Small intestine (tissue), 7 donors: ENCODE data around the gene C2CD2. TPM values are rescaled to one million over a fixed set of nuclear protein-coding genes. Genes with fewer than 3 reads are reported as not detected.

Experiments used
- DNase-seq, 2 donors: peaks; one replicate each; pipeline versions ENCODE4 v3.0.0 to v3.0.0-alpha.2; 2013
- FAIRE-seq: peaks from 2 replicates; lab custom pipeline; 2012; peaks lifted over from hg19 to GRCh38; lab: Jason Lieb, UNC
- H3K27ac ChIP-seq, 3 donors: one replicate each; pipeline ENCODE4 v1.5.1; 2013; ENCODE audit warnings: low read length in 2 of 3, mild to moderate bottlenecking in 2 of 3, control low read depth in 1 of 3, inconsistent platforms in 1 of 3, low read depth in 1 of 3, moderate library complexity in 1 of 3
- H3K27me3 ChIP-seq, 3 donors: one replicate each; pipeline ENCODE4 v1.6.1; 2013; ENCODE audit warnings: low read length in 3 of 3, inconsistent platforms in 1 of 3; ENCODE audit not compliant: control insufficient read depth in 3 of 3, insufficient read depth in 3 of 3
- H3K36me3 ChIP-seq, 3 donors: one replicate each; pipeline ENCODE4 v1.6.1; 2013; ENCODE audit warnings: low read length in 3 of 3, inconsistent platforms in 1 of 3, low read depth in 1 of 3, mild to moderate bottlenecking in 1 of 3, moderate library complexity in 1 of 3; ENCODE audit not compliant: control insufficient read depth in 3 of 3, insufficient read depth in 2 of 3
- H3K4me1 ChIP-seq, 3 donors: one replicate each; pipeline ENCODE4 v1.6.1; 2013; ENCODE audit warnings: low read length in 2 of 3, inconsistent platforms in 1 of 3, low read depth in 1 of 3, mild to moderate bottlenecking in 1 of 3, moderate library complexity in 1 of 3; ENCODE audit not compliant: control insufficient read depth in 3 of 3, insufficient read depth in 2 of 3
- H3K4me3 ChIP-seq, 3 donors: one replicate each; pipeline ENCODE4 v1.5.1; 2013; ENCODE audit warnings: low read length in 3 of 3, control low read depth in 1 of 3, inconsistent platforms in 1 of 3, low read depth in 1 of 3, mild to moderate bottlenecking in 1 of 3, moderate library complexity in 1 of 3
- H3K9me3 ChIP-seq, 2 donors: one replicate each; pipeline ENCODE4 v1.6.1; 2013; ENCODE audit warnings: low read depth in 1 of 2, low read length in 1 of 2; ENCODE audit not compliant: control insufficient read depth in 2 of 2, insufficient read depth in 1 of 2
- WGBS, 3 donors: extraction: QIAGEN DNeasy Blood & Tissue Kit; methylation state at CpG; one replicate each; pipeline ENCODE4 v1.1.7; 2013; 5-methylcytosine and 5-hydroxymethylcytosine counted together
- polyA plus RNA-seq, 4 donors: library from polyadenylated mRNA; stranded (reverse) in 3 of 4; unstranded in 1 of 4; fragments of 200-250 nt in 3 of 4; fragments of 120-200 nt in 1 of 4; gene quantifications; one replicate each; pipeline versions ENCODE4 v1.2.1 to v1.2.3, GENCODE V29; 2013
- donor health status: healthy with polysubstance abuse.
- donor health status: control.
- donor health status: control.
- donor health status: Bipolar disorder and iron deficiency.
- donor health status: healthy.

C2CD2 gene
- polyA plus RNA-seq, 4 donors, result 2.2 to 11.1 (median 6.7) TPM

GRCh38 chr21:41886328-41886727 is 67.5 kb downstream of the C2CD2 start:
- H3K27ac ChIP-seq, result no peak overlapping the region
- no peaks in the 10 kb centered on the region for H3K4me1 ChIP-seq
- H3K4me3 ChIP-seq, result no peak overlapping the region
- no peak for DNase-seq
- no peaks in the 10 kb centered on the region for H3K9me3 ChIP-seq
- peaks cover 0 to 17% (median 2%) of the 10 kb centered on the region in 3 donors for H3K36me3 ChIP-seq
- 77 to 91% (median 88%) methylated on average over 7 of the region's 7 CpGs for WGBS, 3 donors
- H3K27me3 ChIP-seq, result no peaks in the 10 kb centered on the region
- FAIRE-seq, result no peak

- Histone ChIP-seq H3K27ac (peak overlapping the region in 1 of 3 donors; percentile 40), H3K27me3 (no peaks in the 10 kb centered on the region), H3K4me3 (no peak overlapping the region), H3K9me3 (no peaks in the 10 kb centered on the region), H3K36me3 (peaks cover 0 to 14% (median 2%) of the 10 kb centered on the region in 3 donors), H3K4me1 (no peaks in the 10 kb centered on the region)
- WGBS, 3 donors, result 57 to 73% (median 58%) methylated on average over 22 of the region's 22 CpGs
- no peak for DNase-seq
- FAIRE-seq, result no peak
These were observed 68.3 kb downstream of the C2CD2 start for GRCh38 chr21:41885341-41886024.

- H3K27ac ChIP-seq, result no peak overlapping the region
- no peak for DNase-seq
- peaks cover 0 to 12% (median 2%) of the 10 kb centered on the region in 3 donors for H3K36me3 ChIP-seq
- no peaks in the 10 kb centered on the region for H3K4me1 ChIP-seq
- no peaks in the 10 kb centered on the region for H3K9me3 ChIP-seq
- no peak overlapping the region for H3K4me3 ChIP-seq
- 89 to 91% (median 90%) methylated on average over 19 of the region's 19 CpGs for WGBS, 3 donors
- no peaks in the 10 kb centered on the region for H3K27me3 ChIP-seq
- no peak for FAIRE-seq
These were observed 69.3 kb downstream of the C2CD2 start for GRCh38 chr21:41884501-41885030.

GRCh38 chr21:41883582-41883981 is 70.2 kb downstream of the C2CD2 start:
- 82 to 93% (median 84%) methylated on average over 5 of the region's 5 CpGs for WGBS, 3 donors
- no peaks in the 10 kb centered on the region for H3K9me3 ChIP-seq
- H3K4me3 ChIP-seq, result no peak overlapping the region
- H3K36me3 ChIP-seq, result peaks cover 0 to 6% (median 2%) of the 10 kb centered on the region in 3 donors
- H3K27ac ChIP-seq, result no peak overlapping the region
- H3K27me3 ChIP-seq, result no peaks in the 10 kb centered on the region
- H3K4me1 ChIP-seq, result no peaks in the 10 kb centered on the region
- DNase-seq, result no peak
- FAIRE-seq, result no peak

GRCh38 chr21:41881051-41881450 is 72.8 kb downstream of the C2CD2 start:
- H3K4me1 ChIP-seq, result peaks cover 0 to 4% (median 0%) of the 10 kb centered on the region in 3 donors
- no peaks in the 10 kb centered on the region for H3K9me3 ChIP-seq
- no peak for DNase-seq
- H3K4me3 ChIP-seq, result no peak overlapping the region
- FAIRE-seq, result no peak
- 94 to 97% (median 96%) methylated on average over 6 of the region's 6 CpGs for WGBS, 3 donors
- H3K27ac ChIP-seq, result no peak overlapping the region
- H3K36me3 ChIP-seq, result peaks cover 0 to 13% (median 0%) of the 10 kb centered on the region in 3 donors
- no peaks in the 10 kb centered on the region for H3K27me3 ChIP-seq

GRCh38 chr21:41880153-41880552 is 73.7 kb downstream of the C2CD2 start:
- no peak for FAIRE-seq
- DNase-seq, result no peak

GRCh38 chr21:41879190-41879998 is 74.4 kb downstream of the C2CD2 start, which contains the start of gene PRDM15:
Gene PRDM15, minus strand, starts transcription at chr21:41879344. Its CDS starts 18,981 bp downstream, at chr21:41860363.
- peaks cover 0 to 13% (median 0%) of the 10 kb centered on the region in 3 donors for H3K36me3 ChIP-seq
- H3K27me3 ChIP-seq, result no peaks in the 10 kb centered on the region
- DNase-seq (peak; percentile 72 to 91), FAIRE-seq (no peak)
- peaks cover 0 to 4% (median 0%) of the 10 kb centered on the region in 3 donors for H3K4me1 ChIP-seq
- WGBS, 3 donors, result 2% methylated on average over 35 to 89 of the region's 89 CpGs
- H3K9me3 ChIP-seq, result no peaks in the 10 kb centered on the region
- H3K27ac ChIP-seq, result peak within 1 kb of the TSS; percentile 51 to 89 (median 57)
- H3K4me3 ChIP-seq, result peak within 1 kb of the TSS; percentile 90 to 96 (median 93)

More at GRCh38 chr21:41880153-41880552, 73.7 kb downstream of the C2CD2 start:
- Histone ChIP-seq H3K4me1 (peaks cover 0 to 4% (median 0%) of the 10 kb centered on the region in 3 donors), H3K27ac (no peak overlapping the region), H3K36me3 (peaks cover 0 to 9% (median 0%) of the 10 kb centered on the region in 3 donors), H3K4me3 (peak overlapping the region in 1 of 3 donors; percentile 83), H3K9me3 (no peaks in the 10 kb centered on the region), H3K27me3 (no peaks in the 10 kb centered on the region)
- WGBS, 3 donors, result 88 to 93% (median 89%) methylated on average over 9 of the region's 9 CpGs

- Histone ChIP-seq H3K36me3 (peaks cover 0 to 16% (median 0%) of the 10 kb centered on the region in 3 donors), H3K9me3 (no peaks in the 10 kb centered on the region), H3K27ac (no peak overlapping the region), H3K4me3 (peak overlapping the region; percentile 90 to 96 (median 93)), H3K27me3 (no peaks in the 10 kb centered on the region), H3K4me1 (peaks cover 0 to 4% (median 0%) of the 10 kb centered on the region in 3 donors)
- WGBS, 3 donors, result 0 to 7% (median 1%) methylated on average over 3 to 65 of the region's 65 CpGs
- FAIRE-seq (no peak), DNase-seq (peak; percentile 77 to 90)
These were observed 75.0 kb downstream of the C2CD2 start for GRCh38 chr21:41878831-41879189.
